GM12874 (cell line): ENCODE measurements around the gene SLC12A8.

Experiments
- CTCF ChIP-seq: IDR thresholded peaks from 2 replicates; pipeline ENCODE4 v1.5.1; 2011; ENCODE audit warnings: low read depth, mild to moderate bottlenecking, control low read depth, low read length, moderate library complexity; ENCODE audit not compliant: insufficient read depth

SLC12A8 gene

GRCh38 chr3:125213946-125214542, 1.5 kb upstream of the SLC12A8 start:
- no peak for TF ChIP-seq CTCF

GRCh38 chr3:125213364-125213755, 812 bp upstream of the SLC12A8 start:
- TF ChIP-seq CTCF: no peak

GRCh38 chr3:125212091-125212508, 448 bp downstream of the SLC12A8 start:
- TF ChIP-seq CTCF: no peak

- TF ChIP-seq CTCF: no peak
Observed at GRCh38 chr3:125211523-125212090, 941 bp downstream of the SLC12A8 start.

- no peak for TF ChIP-seq CTCF
Observed at GRCh38 chr3:125207949-125208568, 4.5 kb downstream of the SLC12A8 start.

- no peak for TF ChIP-seq CTCF
Observed at GRCh38 chr3:125207507-125207906, 5.0 kb downstream of the SLC12A8 start.

- no peak for TF ChIP-seq CTCF
Observed at GRCh38 chr3:125206934-125207333, 5.6 kb downstream of the SLC12A8 start.
